Measurements from ENCODE around the gene RRP36.

The RRP36 gene

GRCh38 chr6:43019152-43019551 lies 2.3 kb upstream of the RRP36 start:
- Histone ChIP-seq H3K36me3 (ENCODE audit: control insufficient read depth in 2 of 2, insufficient read depth in 1 of 2, low read length in 2 of 2) (peaks cover 40 to 62% of the 10 kb centered on the region in 2 experiments), H3K4me3 (ENCODE audit: low read depth, low read length) (no peak overlapping the region), H3K9me3 (ENCODE audit: control insufficient read depth, insufficient read depth, low read depth, low read length) (no peaks in the 10 kb centered on the region), H3K4me1 (ENCODE audit: control insufficient read depth, insufficient read depth, low read length) (peaks cover 15% of the 10 kb centered on the region), H3K27ac (ENCODE audit: extremely low read depth, low read depth, low read length) (no peak overlapping the region)
- ChIA-PET POLR2A (interaction anchor here (1.6 to 4.6 kb wide), 2 partner anchors 15 to 35 kb away, joined by 4 to 22 read pairs; partner anchors contain the start of gene PPP2R5D), CTCF (interaction anchor here (0.5 to 2.3 kb wide), 2 partner anchors 9 to 315 kb away, joined by 3 to 11 read pairs; no protein-coding TSS in a partner anchor)
- TF ChIP-seq ZNF335 (tag by site-specific recombination; conservative IDR thresholded peaks at IDR 0.05) (no peak), ZNF610 (tag by site-specific recombination; IDR thresholded peaks at IDR 0.05; ENCODE audit: borderline replicate concordance) (no peak), GFI1B (tag by site-specific recombination; IDR thresholded peaks at IDR 0.05) (no peak), ZNF211 (tag by site-specific recombination; IDR thresholded peaks at IDR 0.05; ENCODE audit: low read depth) (no peak), ZBTB21 (tag by site-specific recombination; IDR thresholded peaks at IDR 0.05) (no peak), GLI4 (tag by site-specific recombination; IDR thresholded peaks at IDR 0.05) (no peak), ZNF600 (tag by site-specific recombination; IDR thresholded peaks at IDR 0.05) (no peak), ZIC2 (tag by site-specific recombination; IDR thresholded peaks at IDR 0.05) (no peak), ZNF324 (tag by site-specific recombination; IDR thresholded peaks at IDR 0.05) (no peak), ZNF530 (tag by site-specific recombination; IDR thresholded peaks at IDR 0.05; ENCODE audit: low read depth) (no peak), ZNF843 (tag by site-specific recombination; IDR thresholded peaks at IDR 0.05) (no peak), RBAK (tag by site-specific recombination; IDR thresholded peaks at IDR 0.05) (no peak), ZNF366 (tag by site-specific recombination; conservative IDR thresholded peaks at IDR 0.05) (no peak), ZNF488 (tag by site-specific recombination; IDR thresholded peaks at IDR 0.05) (no peak), SP2 (tag by site-specific recombination; IDR thresholded peaks at IDR 0.05) (no peak), ZNF341 (tag by site-specific recombination; IDR thresholded peaks at IDR 0.05; ENCODE audit: low read depth) (no peak), ZNF768 (tag by site-specific recombination; IDR thresholded peaks at IDR 0.05) (no peak)
- TF ChIP-seq, protein P1, sequence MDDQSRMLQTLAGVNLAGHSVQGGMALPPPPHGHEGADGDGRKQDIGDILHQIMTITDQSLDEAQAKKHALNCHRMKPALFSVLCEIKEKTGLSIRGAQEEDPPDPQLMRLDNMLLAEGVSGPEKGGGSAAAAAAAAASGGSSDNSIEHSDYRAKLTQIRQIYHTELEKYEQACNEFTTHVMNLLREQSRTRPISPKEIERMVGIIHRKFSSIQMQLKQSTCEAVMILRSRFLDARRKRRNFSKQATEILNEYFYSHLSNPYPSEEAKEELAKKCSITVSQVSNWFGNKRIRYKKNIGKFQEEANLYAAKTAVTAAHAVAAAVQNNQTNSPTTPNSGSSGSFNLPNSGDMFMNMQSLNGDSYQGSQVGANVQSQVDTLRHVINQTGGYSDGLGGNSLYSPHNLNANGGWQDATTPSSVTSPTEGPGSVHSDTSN (CRISPR knock-in tag; IDR thresholded peaks at IDR 0.05), result no peak
- TF ChIP-seq, protein P2, sequence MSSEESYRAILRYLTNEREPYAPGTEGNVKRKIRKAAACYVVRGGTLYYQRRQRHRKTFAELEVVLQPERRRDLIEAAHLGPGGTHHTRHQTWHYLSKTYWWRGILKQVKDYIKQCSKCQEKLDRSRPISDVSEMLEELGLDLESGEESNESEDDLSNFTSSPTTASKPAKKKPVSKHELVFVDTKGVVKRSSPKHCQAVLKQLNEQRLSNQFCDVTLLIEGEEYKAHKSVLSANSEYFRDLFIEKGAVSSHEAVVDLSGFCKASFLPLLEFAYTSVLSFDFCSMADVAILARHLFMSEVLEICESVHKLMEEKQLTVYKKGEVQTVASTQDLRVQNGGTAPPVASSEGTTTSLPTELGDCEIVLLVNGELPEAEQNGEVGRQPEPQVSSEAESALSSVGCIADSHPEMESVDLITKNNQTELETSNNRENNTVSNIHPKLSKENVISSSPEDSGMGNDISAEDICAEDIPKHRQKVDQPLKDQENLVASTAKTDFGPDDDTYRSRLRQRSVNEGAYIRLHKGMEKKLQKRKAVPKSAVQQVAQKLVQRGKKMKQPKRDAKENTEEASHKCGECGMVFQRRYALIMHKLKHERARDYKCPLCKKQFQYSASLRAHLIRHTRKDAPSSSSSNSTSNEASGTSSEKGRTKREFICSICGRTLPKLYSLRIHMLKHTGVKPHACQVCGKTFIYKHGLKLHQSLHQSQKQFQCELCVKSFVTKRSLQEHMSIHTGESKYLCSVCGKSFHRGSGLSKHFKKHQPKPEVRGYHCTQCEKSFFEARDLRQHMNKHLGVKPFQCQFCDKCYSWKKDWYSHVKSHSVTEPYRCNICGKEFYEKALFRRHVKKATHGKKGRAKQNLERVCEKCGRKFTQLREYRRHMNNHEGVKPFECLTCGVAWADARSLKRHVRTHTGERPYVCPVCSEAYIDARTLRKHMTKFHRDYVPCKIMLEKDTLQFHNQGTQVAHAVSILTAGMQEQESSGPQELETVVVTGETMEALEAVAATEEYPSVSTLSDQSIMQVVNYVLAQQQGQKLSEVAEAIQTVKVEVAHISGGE (tag by site-specific recombination; conservative IDR thresholded peaks at IDR 0.05; ENCODE audit: low read depth), result no peak
- TF ChIP-seq, protein P3, sequence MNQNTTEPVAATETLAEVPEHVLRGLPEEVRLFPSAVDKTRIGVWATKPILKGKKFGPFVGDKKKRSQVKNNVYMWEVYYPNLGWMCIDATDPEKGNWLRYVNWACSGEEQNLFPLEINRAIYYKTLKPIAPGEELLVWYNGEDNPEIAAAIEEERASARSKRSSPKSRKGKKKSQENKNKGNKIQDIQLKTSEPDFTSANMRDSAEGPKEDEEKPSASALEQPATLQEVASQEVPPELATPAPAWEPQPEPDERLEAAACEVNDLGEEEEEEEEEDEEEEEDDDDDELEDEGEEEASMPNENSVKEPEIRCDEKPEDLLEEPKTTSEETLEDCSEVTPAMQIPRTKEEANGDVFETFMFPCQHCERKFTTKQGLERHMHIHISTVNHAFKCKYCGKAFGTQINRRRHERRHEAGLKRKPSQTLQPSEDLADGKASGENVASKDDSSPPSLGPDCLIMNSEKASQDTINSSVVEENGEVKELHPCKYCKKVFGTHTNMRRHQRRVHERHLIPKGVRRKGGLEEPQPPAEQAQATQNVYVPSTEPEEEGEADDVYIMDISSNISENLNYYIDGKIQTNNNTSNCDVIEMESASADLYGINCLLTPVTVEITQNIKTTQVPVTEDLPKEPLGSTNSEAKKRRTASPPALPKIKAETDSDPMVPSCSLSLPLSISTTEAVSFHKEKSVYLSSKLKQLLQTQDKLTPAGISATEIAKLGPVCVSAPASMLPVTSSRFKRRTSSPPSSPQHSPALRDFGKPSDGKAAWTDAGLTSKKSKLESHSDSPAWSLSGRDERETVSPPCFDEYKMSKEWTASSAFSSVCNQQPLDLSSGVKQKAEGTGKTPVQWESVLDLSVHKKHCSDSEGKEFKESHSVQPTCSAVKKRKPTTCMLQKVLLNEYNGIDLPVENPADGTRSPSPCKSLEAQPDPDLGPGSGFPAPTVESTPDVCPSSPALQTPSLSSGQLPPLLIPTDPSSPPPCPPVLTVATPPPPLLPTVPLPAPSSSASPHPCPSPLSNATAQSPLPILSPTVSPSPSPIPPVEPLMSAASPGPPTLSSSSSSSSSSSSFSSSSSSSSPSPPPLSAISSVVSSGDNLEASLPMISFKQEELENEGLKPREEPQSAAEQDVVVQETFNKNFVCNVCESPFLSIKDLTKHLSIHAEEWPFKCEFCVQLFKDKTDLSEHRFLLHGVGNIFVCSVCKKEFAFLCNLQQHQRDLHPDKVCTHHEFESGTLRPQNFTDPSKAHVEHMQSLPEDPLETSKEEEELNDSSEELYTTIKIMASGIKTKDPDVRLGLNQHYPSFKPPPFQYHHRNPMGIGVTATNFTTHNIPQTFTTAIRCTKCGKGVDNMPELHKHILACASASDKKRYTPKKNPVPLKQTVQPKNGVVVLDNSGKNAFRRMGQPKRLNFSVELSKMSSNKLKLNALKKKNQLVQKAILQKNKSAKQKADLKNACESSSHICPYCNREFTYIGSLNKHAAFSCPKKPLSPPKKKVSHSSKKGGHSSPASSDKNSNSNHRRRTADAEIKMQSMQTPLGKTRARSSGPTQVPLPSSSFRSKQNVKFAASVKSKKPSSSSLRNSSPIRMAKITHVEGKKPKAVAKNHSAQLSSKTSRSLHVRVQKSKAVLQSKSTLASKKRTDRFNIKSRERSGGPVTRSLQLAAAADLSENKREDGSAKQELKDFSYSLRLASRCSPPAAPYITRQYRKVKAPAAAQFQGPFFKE (tag by site-specific recombination; IDR thresholded peaks at IDR 0.05; ENCODE audit: borderline replicate concordance), result no peak
